HepG2 (cell line): ENCODE measurements around the gene INHBC. TPM values are rescaled to one million over a fixed set of nuclear protein-coding genes. Genes with fewer than 3 reads are reported as not detected.
"Not testable (repeated sequence)": the region's sequence is repeated elsewhere in the genome, so short reads cannot be mapped to it uniquely, and the experiment has no call there.

Source experiments
- ATAC-seq: fragments of 200-7000 bp; cut with Tn5 transposase; 3 replicates; pipeline ENCODE4 v1.9.1; 2020; ENCODE audit warnings: mild to moderate bottlenecking, moderate library complexity
- BruUV-seq: library from RNA; stranded (reverse); fragments of 400-500 nt; replicated peaks from 2 replicates; lab custom pipeline; 2021; lab: Mats Ljungman, UMichigan
- CTCF ChIA-PET: fragments of 300-600 bp; formaldehyde crosslinking; extraction: SDS; loops from one replicate; lab custom pipeline; 2021; ENCODE audit warnings: low total read pairs, inconsistent platforms, low intra/inter-chr PET ratio; lab: Yijun Ruan, JAX
- POLR2A ChIA-PET: fragments of 350-600 bp; sonication (Branson Sonifier 250); formaldehyde crosslinking; loops from one replicate; lab custom pipeline; 2020; ENCODE audit warnings: antibody characterized with exemption, inconsistent platforms; lab: Yijun Ruan, JAX
- DNase-seq: peaks from one replicate; pipeline ENCODE4 v3.0.0-alpha.2; 2015; ENCODE audit warnings: low spot score
- FAIRE-seq: peaks from 3 replicates; lab custom pipeline; 2011; peaks lifted over from hg19 to GRCh38; lab: Jason Lieb, UNC
- H2AFZ ChIP-seq: one replicate; pipeline ENCODE4 v1.6.1; 2011; ENCODE audit warnings: low read length, inconsistent platforms
- H3K27ac ChIP-seq: fragments of 300-600 bp; 3 replicates; pipeline ENCODE4 v1.8.0; 2011; ENCODE audit warnings: mixed run types, mild to moderate bottlenecking, mixed read lengths, low read length, inconsistent platforms; ENCODE audit not compliant: insufficient read depth; ENCODE audit errors: extremely low read length
- H3K27me3 ChIP-seq, 2 experiments: fragments of 200-600 bp in 1 of 2; 2 replicates in 1 of 2; 3 replicates in 1 of 2; pipeline versions ENCODE4 v1.6.0 to v1.8.0; 2011; ENCODE audit warnings: low read length in 2 of 2, mild to moderate bottlenecking in 2 of 2, moderate library complexity in 2 of 2, inconsistent platforms in 1 of 2; ENCODE audit not compliant: insufficient read depth in 2 of 2, control insufficient read depth in 1 of 2
- H3K36me3 ChIP-seq, 2 experiments: fragments of 200-600 bp in 1 of 2; replicated peaks in 1 of 2; 2 replicates in 1 of 2; 3 replicates in 1 of 2; pipeline versions ENCODE4 v1.5.1 to v1.8.0; 2011; ENCODE audit warnings: low read length in 2 of 2, inconsistent platforms in 1 of 2; ENCODE audit not compliant: insufficient read depth in 2 of 2, control insufficient read depth in 1 of 2
- H3K4me1 ChIP-seq: 2 replicates; pipeline ENCODE4 v1.5.1; 2012; ENCODE audit warnings: low read length, inconsistent platforms; ENCODE audit not compliant: insufficient read depth
- H3K4me2 ChIP-seq: 2 replicates; pipeline ENCODE4 v1.6.0; 2011; ENCODE audit warnings: low read depth, low read length, inconsistent platforms
- H3K4me3 ChIP-seq, 3 experiments: fragments of 200-600 bp in 1 of 3; sonication (generic), shearing (Covaris generic) in 1 of 3; replicated peaks in 1 of 3; 2 replicates each; pipeline ENCODE4 v1.5.1; 2011 to 2016; ENCODE audit warnings: low read length in 3 of 3, inconsistent platforms in 2 of 3, low read depth in 2 of 3, mild to moderate bottlenecking in 2 of 3, control low read depth in 1 of 3, mixed read lengths in 1 of 3; ENCODE audit not compliant: insufficient read depth in 1 of 3
- H3K79me2 ChIP-seq: one replicate; pipeline ENCODE4 v1.6.1; 2011; ENCODE audit warnings: low read length, inconsistent platforms; ENCODE audit not compliant: insufficient read depth
- H3K9ac ChIP-seq: 2 replicates; pipeline ENCODE4 v1.6.0; 2011; ENCODE audit warnings: mild to moderate bottlenecking, low read depth, low read length, inconsistent platforms; ENCODE audit not compliant: insufficient read depth
- H3K9me3 ChIP-seq: 2 replicates; pipeline ENCODE4 v1.5.1; 2012; ENCODE audit warnings: mild to moderate bottlenecking, low read length
- H4K20me1 ChIP-seq: 2 replicates; pipeline ENCODE4 v1.6.0; 2011; ENCODE audit warnings: inconsistent platforms, mild to moderate bottlenecking, low read length, moderate library complexity; ENCODE audit not compliant: insufficient read depth
- AGO2 ChIP-seq: fragments of 200-400 bp; formaldehyde crosslinking; optimal IDR thresholded peaks from 2 replicates; pipeline ENCODE3; 2017; ENCODE audit warnings: mild to moderate bottlenecking, low read depth, low read length, moderate library complexity
- CHD4 ChIP-seq: fragments of 200-600 bp; sonication (generic); IDR thresholded peaks from 2 replicates; pipeline ENCODE4 v1.7.0; 2017; ENCODE audit warnings: mild to moderate bottlenecking, low read length, borderline replicate concordance
- KDM4B ChIP-seq: sonication (generic); formaldehyde crosslinking; IDR thresholded peaks from 2 replicates; pipeline ENCODE4 v1.4.0; 2020; ENCODE audit warnings: missing genetic modification reagents
- KDM5A ChIP-seq: fragments of 200-600 bp; sonication (generic); IDR thresholded peaks from 2 replicates; pipeline ENCODE4 v1.7.0; 2018; ENCODE audit warnings: antibody characterized with exemption, mild to moderate bottlenecking, low read length, borderline replicate concordance
- MIXL1 ChIP-seq: IDR thresholded peaks from 2 replicates; pipeline ENCODE4 v1.6.1; 2016
- MZF1 ChIP-seq: sonication (generic); formaldehyde crosslinking; IDR thresholded peaks from 2 replicates; pipeline ENCODE4 v1.8.1; 2023; ENCODE audit warnings: mild to moderate bottlenecking, missing genetic modification reagents, borderline replicate concordance
- RARA ChIP-seq: IDR thresholded peaks from 2 replicates; pipeline ENCODE4 v1.6.1; 2016; ENCODE audit warnings: missing genetic modification reagents, missing compliant biosample characterization
- ZBTB10 ChIP-seq: sonication (generic); formaldehyde crosslinking; IDR thresholded peaks from 2 replicates; pipeline ENCODE4 v1.4.0; 2020; ENCODE audit warnings: missing genetic modification reagents, borderline replicate concordance
- ZNF367 ChIP-seq: sonication (generic); formaldehyde crosslinking; IDR thresholded peaks from 2 replicates; pipeline ENCODE4 v1.4.0; 2020; ENCODE audit warnings: missing genetic modification reagents, borderline replicate concordance
- WGBS: methylation state at CpG from one replicate; pipeline ENCODE4 v1.1.6; 2017; ENCODE audit warnings: low lambda C conversion rate; 5-methylcytosine and 5-hydroxymethylcytosine counted together
- in situ Hi-C: cut with HindIII; loops from 2 replicates; pipeline ENCODE4 v1.10.0; 2017; ENCODE audit warnings: low pct_unique_long_range_greater_than_20kb; ENCODE audit not compliant: extremely low pct_ligation_motif_present
- intact Hi-C: fragments of 100-400 bp; cut with micrococcal nuclease; formaldehyde crosslinking; loops from one replicate; pipeline ENCODE4 v1.10.0; 2022; ENCODE audit not compliant: unreplicated experiment
- polyA plus RNA-seq, 8 experiments: library from polyadenylated mRNA; depleted of rRNA in 3 of 8; stranded (reverse) in 7 of 8; unstranded in 1 of 8; fragments of >200 nt; fragmentation: Illumina TruSeq in 4 of 8; extraction: Trizol in 4 of 8; gene quantifications; 2 replicates each; pipeline versions ENCODE4 v1.2.1 to v1.2.3, GENCODE V29; 2011 to 2016; ENCODE audit warnings: low read depth in 4 of 8, missing spikeins in 1 of 8, mixed read lengths in 1 of 8; ENCODE audit not compliant: insufficient read depth in 1 of 8
- total RNA-seq, 5 experiments: library from RNA; depleted of rRNA; stranded (reverse); fragments of >200 nt; fragmentation: Illumina TruSeq; extraction: Trizol; gene quantifications; 2 replicates each; pipeline ENCODE4 v1.2.3, GENCODE V29; 2016; ENCODE audit warnings: low read depth in 1 of 5

INHBC gene
- total and polyA plus RNA-seq, 2 of the 13 experiments (the other 11 are each of a cell fraction or from before 2014, with no cell fraction given) = 1.8 to 13.8 TPM

- TF ChIP-seq ZBTB10 (CRISPR knock-in tag) (no peak), MIXL1 (CRISPR knock-in tag) (no peak), KDM5A (no peak), RARA (CRISPR knock-in tag) (no peak), AGO2 (no peak), CHD4 (no peak), KDM4B (CRISPR knock-in tag) (no peak), MZF1 (CRISPR knock-in tag) (no peak), ZNF367 (no peak)
These were observed 7.4 kb downstream of the INHBC start (continued) for GRCh38 chr12:57441846-57442427.

GRCh38 chr12:57444337-57444736, 9.8 kb downstream of the INHBC start:
- H3K79me2 ChIP-seq, H3K4me2 ChIP-seq, H3K36me3 ChIP-seq, H4K20me1 ChIP-seq, FAIRE-seq, H3K4me3 ChIP-seq, BruUV-seq, CTCF ChIA-PET, DNase-seq, H3K27ac ChIP-seq, H3K27me3 ChIP-seq, ATAC-seq, H3K4me1 ChIP-seq, H3K9me3 ChIP-seq, in situ Hi-C loops, intact Hi-C loops, H2AFZ ChIP-seq, H3K9ac ChIP-seq: not testable (repeated sequence)
- 84% methylated on average over 6 of the region's 6 CpGs for WGBS
- POLR2A ChIA-PET = interaction anchor here (1.1 kb wide), 1 partner anchor 10 kb away, joined by 3 read pairs; the partner anchor contains the start of gene INHBC
